Measurements from ENCODE around the gene KRTAP23-1. TPM values are rescaled to one million over a fixed set of nuclear protein-coding genes. Genes with fewer than 3 reads are reported as not detected.

The KRTAP23-1 gene
- total and polyA plus RNA-seq, 2 of the 8 experiments (the other 6 are each of a cell fraction or from before 2014, with no cell fraction given): not detected

DNA sequence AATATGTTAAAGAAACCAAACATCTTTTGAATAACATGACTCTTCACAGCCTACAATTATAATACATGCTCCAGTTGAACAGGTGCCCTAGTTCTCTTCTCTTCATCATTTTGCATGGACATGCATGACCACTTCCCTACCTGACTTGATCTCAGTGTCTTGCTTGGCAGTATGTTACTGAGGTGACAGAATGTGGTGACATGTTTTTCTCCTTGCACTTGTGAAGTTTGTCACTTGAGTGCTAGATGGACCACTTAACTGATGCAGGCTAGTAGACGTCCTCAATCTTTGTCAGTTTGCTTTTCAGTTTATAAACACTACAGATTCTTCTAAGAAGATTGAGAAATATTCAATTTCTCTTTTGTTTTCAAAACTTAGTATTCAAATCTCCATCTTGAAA lies 33.8 kb upstream of the KRTAP23-1 start:
- no peak overlapping the region for H2BK120ac ChIP-seq (replicated peaks; ENCODE audit: low read depth, low read length)
- no peak overlapping the region for H4K5ac ChIP-seq (ENCODE audit: insufficient read length, low read depth, low read length)
- no peak overlapping the region for H3K23ac ChIP-seq (ENCODE audit: insufficient read length)
- H3K56ac ChIP-seq (replicated peaks; ENCODE audit: insufficient read length, low read depth, low read length): no peak overlapping the region
- no peaks in the 10 kb centered on the region for H3K27me3 ChIP-seq (replicated peaks in 1 of 4; ENCODE audit: control insufficient read depth in 3 of 4, extremely low read depth in 1 of 4, insufficient read depth in 3 of 4, low read length in 3 of 4)
- H3K4me1 ChIP-seq (replicated peaks in 1 of 4; ENCODE audit: control insufficient read depth in 3 of 4, insufficient read depth in 4 of 4, low read length in 3 of 4): no peaks in the 10 kb centered on the region
- no peaks in the 10 kb centered on the region for H4K20me1 ChIP-seq (replicated peaks in 1 of 2; ENCODE audit: control insufficient read depth in 1 of 2, insufficient read depth in 2 of 2, low read length in 2 of 2)
- no peak overlapping the region for H3K4me3 ChIP-seq (ENCODE audit: extremely low read depth in 1 of 4, insufficient read depth in 2 of 4, low read depth in 3 of 4, low read length in 4 of 4)
- H3K18ac ChIP-seq (ENCODE audit: extremely low read depth, low read length): no peak overlapping the region
- no peak overlapping the region for H3K4me2 ChIP-seq (ENCODE audit: insufficient read depth in 1 of 2, low read depth in 2 of 2, low read length in 2 of 2)
- H2BK20ac ChIP-seq (ENCODE audit: low read length): no peak overlapping the region
- no peak overlapping the region for H3K27ac ChIP-seq (ENCODE audit: low read depth, low read length)
- H4K8ac ChIP-seq (ENCODE audit: extremely low read depth, insufficient read depth, low read length): no peak overlapping the region
- no peak overlapping the region for H2AFZ ChIP-seq (ENCODE audit: low read length)
- FAIRE-seq: no peak
- WGBS, 2 experiments (ENCODE audit: extremely low coverage in 1 of 2, insufficient coverage in 1 of 2, insufficient read length in 1 of 2, insufficient replicate concordance in 2 of 2, low coverage in 1 of 2, low lambda C conversion rate in 2 of 2, missing lambda C conversion rate in 1 of 2): 100% methylated on average over 1 of the region's 1 CpG; no CpG with 5 or more reads in 1 of the 2 experiments
- H3K14ac ChIP-seq (ENCODE audit: insufficient read length): no peak overlapping the region
- DNase-seq (ENCODE audit: low read depth in 1 of 2, low spot score in 2 of 2): no peak
- H3K9ac ChIP-seq (replicated peaks in 1 of 4; ENCODE audit: extremely low read depth in 1 of 4, low read depth in 3 of 4, low read length in 3 of 4): no peak overlapping the region
- ChIA-PET CTCF (ENCODE audit: partially characterized antibody) (no interaction called here), POLR2A (ENCODE audit: partially characterized antibody) (no interaction called here)
- H3K79me1 ChIP-seq (ENCODE audit: low read depth, low read length): no peaks in the 10 kb centered on the region
- H3K79me2 ChIP-seq (ENCODE audit: control insufficient read depth in 1 of 2, insufficient read depth in 2 of 2, low read length in 2 of 2): no peaks in the 10 kb centered on the region
- no peak overlapping the region for H4K91ac ChIP-seq (replicated peaks; ENCODE audit: insufficient read length, low read length)
- no peak for TF ChIP-seq RFX5 (IDR thresholded peaks at IDR 0.05; ENCODE audit: borderline replicate concordance, low read depth, low read length)
- TF ChIP-seq TAF1 (IDR thresholded peaks at IDR 0.05; ENCODE audit: low read depth, low read length): no peak
- TF ChIP-seq BCL11A (IDR thresholded peaks at IDR 0.05; ENCODE audit: low read depth in 2 of 2, low read length in 2 of 2): no peak
- TF ChIP-seq POU5F1 (IDR thresholded peaks at IDR 0.05; ENCODE audit: low read depth, low read length): no peak
- TF ChIP-seq, protein P1, sequence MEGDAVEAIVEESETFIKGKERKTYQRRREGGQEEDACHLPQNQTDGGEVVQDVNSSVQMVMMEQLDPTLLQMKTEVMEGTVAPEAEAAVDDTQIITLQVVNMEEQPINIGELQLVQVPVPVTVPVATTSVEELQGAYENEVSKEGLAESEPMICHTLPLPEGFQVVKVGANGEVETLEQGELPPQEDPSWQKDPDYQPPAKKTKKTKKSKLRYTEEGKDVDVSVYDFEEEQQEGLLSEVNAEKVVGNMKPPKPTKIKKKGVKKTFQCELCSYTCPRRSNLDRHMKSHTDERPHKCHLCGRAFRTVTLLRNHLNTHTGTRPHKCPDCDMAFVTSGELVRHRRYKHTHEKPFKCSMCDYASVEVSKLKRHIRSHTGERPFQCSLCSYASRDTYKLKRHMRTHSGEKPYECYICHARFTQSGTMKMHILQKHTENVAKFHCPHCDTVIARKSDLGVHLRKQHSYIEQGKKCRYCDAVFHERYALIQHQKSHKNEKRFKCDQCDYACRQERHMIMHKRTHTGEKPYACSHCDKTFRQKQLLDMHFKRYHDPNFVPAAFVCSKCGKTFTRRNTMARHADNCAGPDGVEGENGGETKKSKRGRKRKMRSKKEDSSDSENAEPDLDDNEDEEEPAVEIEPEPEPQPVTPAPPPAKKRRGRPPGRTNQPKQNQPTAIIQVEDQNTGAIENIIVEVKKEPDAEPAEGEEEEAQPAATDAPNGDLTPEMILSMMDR (IDR thresholded peaks at IDR 0.05; ENCODE audit: control extremely low read depth in 1 of 3, insufficient read depth in 1 of 3, low read depth in 1 of 3, low read length in 3 of 3): no peak
- TF ChIP-seq SRF (IDR thresholded peaks at IDR 0.05; ENCODE audit: low read depth, low read length): no peak
- TF ChIP-seq SIX5 (IDR thresholded peaks at IDR 0.05; ENCODE audit: low read depth, low read length): no peak
- TF ChIP-seq POLR2AphosphoS5 (IDR thresholded peaks at IDR 0.05; ENCODE audit: low read depth, low read length): no peak
- H3K4ac ChIP-seq (replicated peaks; ENCODE audit: insufficient read length, low read depth, low read length): no peak overlapping the region
- H3K36me3 ChIP-seq (ENCODE audit: control insufficient read depth in 2 of 4, insufficient read depth in 4 of 4, low read length in 3 of 4): no peaks in the 10 kb centered on the region
- H3K9me3 ChIP-seq (ENCODE audit: insufficient read depth in 2 of 2, low read depth in 1 of 2, low read length in 1 of 2): no peaks in the 10 kb centered on the region
- no peak overlapping the region for H2BK12ac ChIP-seq (ENCODE audit: low read depth, low read length)
- no peaks in the 10 kb centered on the region for H3K23me2 ChIP-seq (ENCODE audit: low read depth, low read length)
- H2AK5ac ChIP-seq (ENCODE audit: low read depth, low read length): no peak overlapping the region
- H2BK15ac ChIP-seq (ENCODE audit: low read length): no peak overlapping the region
- no peak overlapping the region for H2BK5ac ChIP-seq (ENCODE audit: low read depth, low read length)

All from H1 (cell line).